Frontal cortex (tissue), 4 donors: ENCODE results near the gene MOGAT3. TPM values are rescaled to one million over a fixed set of nuclear protein-coding genes. Genes with fewer than 3 reads are reported as not detected.

Experiments
- DNase-seq, 2 donors: peaks; one replicate each; pipeline ENCODE4 v3.0.0; 2012; ENCODE audit warnings: low spot score in 2 of 2
- FAIRE-seq: peaks from 2 replicates; lab custom pipeline; 2012; peaks lifted over from hg19 to GRCh38; lab: Jason Lieb, UNC
- total RNA-seq: library from RNA; depleted of rRNA; stranded (reverse); fragments of >200 nt; gene quantifications from one replicate; pipeline ENCODE4 v1.2.3, GENCODE V29; 2014
- donor health status: control.
- donor health status: control.
- donor health status: control.

MOGAT3 gene
- total RNA-seq, 1 donor from 2014 or later: not detected

- DNase-seq (no peak), FAIRE-seq (no peak)
Observed at GRCh38 chr7:101234636-101235035, 33.8 kb upstream of the MOGAT3 start.

- DNase-seq (no peak), FAIRE-seq (no peak)
Observed at GRCh38 chr7:101233907-101234547, 33.2 kb upstream of the MOGAT3 start.

GRCh38 chr7:101232141-101232850 lies 31.5 kb upstream of the MOGAT3 start:
- FAIRE-seq: no peak
- no peak for DNase-seq

- FAIRE-seq (no peak), DNase-seq (no peak)
Observed at GRCh38 chr7:101231644-101232043, 30.8 kb upstream of the MOGAT3 start.

- FAIRE-seq (no peak), DNase-seq (no peak)
Observed at GRCh38 chr7:101226721-101227120, 25.9 kb upstream of the MOGAT3 start.

- DNase-seq: no peak
- no peak for FAIRE-seq
Observed at GRCh38 chr7:101225650-101226049, 24.8 kb upstream of the MOGAT3 start.

- FAIRE-seq (no peak), DNase-seq (no peak)
Observed at GRCh38 chr7:101223528-101223927, 22.7 kb upstream of the MOGAT3 start.

GRCh38 chr7:101222275-101222830 lies 21.5 kb upstream of the MOGAT3 start:
- DNase-seq (no peak), FAIRE-seq (no peak)

- DNase-seq (no peak), FAIRE-seq (no peak)
Observed at GRCh38 chr7:101220295-101220694, 19.5 kb upstream of the MOGAT3 start.

GRCh38 chr7:101218236-101219125 lies 17.6 kb upstream of the MOGAT3 start:
- FAIRE-seq: no peak

GRCh38 chr7:101217388-101218235 lies 16.8 kb upstream of the MOGAT3 start, which contains the start of the genes PLOD3 and ZNHIT1:
Gene PLOD3 (minus strand): TSS chr7:101217581. CDS start chr7:101217274, 307 bp downstream.
Gene ZNHIT1 (plus strand): TSS chr7:101218165. CDS start chr7:101218196, 31 bp downstream.
- FAIRE-seq: no peak

More at GRCh38 chr7:101218236-101219125, 17.6 kb upstream of the MOGAT3 start:
- DNase-seq: no peak

GRCh38 chr7:101216860-101217387 lies 16.1 kb upstream of the MOGAT3 start:
- DNase-seq: no peak
- FAIRE-seq: no peak

More at GRCh38 chr7:101217388-101218235, 16.8 kb upstream of the MOGAT3 start, which contains the start of the genes PLOD3 and ZNHIT1:
- DNase-seq: peak; percentile 97

- FAIRE-seq: no peak
- peak in 1 of 2 donors; percentile 49 for DNase-seq
Observed at GRCh38 chr7:101216001-101216859, 15.4 kb upstream of the MOGAT3 start.

- DNase-seq: no peak
- no peak for FAIRE-seq
Observed at GRCh38 chr7:101212014-101212413, 11.2 kb upstream of the MOGAT3 start.

- FAIRE-seq: no peak
- DNase-seq: no peak
Observed at GRCh38 chr7:101211501-101211900, 10.7 kb upstream of the MOGAT3 start.

GRCh38 chr7:101210143-101210542 lies 9.3 kb upstream of the MOGAT3 start:
- no peak for FAIRE-seq

GRCh38 chr7:101208794-101209193 lies 8.0 kb upstream of the MOGAT3 start:
- FAIRE-seq (no peak), DNase-seq (no peak)

More at GRCh38 chr7:101210143-101210542, 9.3 kb upstream of the MOGAT3 start:
- no peak for DNase-seq

GRCh38 chr7:101207459-101207858 lies 6.6 kb upstream of the MOGAT3 start:
- DNase-seq (no peak), FAIRE-seq (no peak)
